GM21423 (cell line): ENCODE results near the gene C11orf91.

ENCODE experiments used
- ATAC-seq: cut with Tn5 transposase; IDR thresholded peaks from one replicate; pipeline ENCODE4 v1.9.1; 2021; ENCODE audit warnings: mild to moderate bottlenecking, moderate library complexity; ENCODE audit not compliant: unreplicated experiment

The C11orf91 gene

GRCh38 chr11:33652431-33652830, 48.2 kb downstream of the C11orf91 start:
- no peak for ATAC-seq

- ATAC-seq: no peak
These were observed 48.6 kb downstream of the C11orf91 start for GRCh38 chr11:33651990-33652389.

GRCh38 chr11:33651555-33651954, 49.1 kb downstream of the C11orf91 start:
- ATAC-seq: no peak

- no peak for ATAC-seq
These were observed 50.7 kb downstream of the C11orf91 start for GRCh38 chr11:33649944-33650343.
